ENCODE data around the gene TOLLIP. TPM values are rescaled to one million over a fixed set of nuclear protein-coding genes. Genes with fewer than 3 reads are reported as not detected.
"Not testable (repeated sequence)": the region's sequence is repeated elsewhere in the genome, so short reads cannot be mapped to it uniquely, and the experiment has no call there.

Gene TOLLIP
- polyA plus RNA-seq, 2 of the 4 experiments (the other 2 are of a cell fraction): 26.5 to 37.9 TPM

- WGBS (ENCODE audit: missing lambda C conversion rate): 67% methylated on average over 5 of the region's 11 CpGs
- H3K4me2 ChIP-seq; CTCF ChIA-PET; H3K4me3 ChIP-seq; POLR2A ChIA-PET; H3K27ac ChIP-seq; H3K9me3 ChIP-seq; DNase-seq (ENCODE audit: low read depth in 1 of 2, low spot score in 1 of 2); FAIRE-seq; H3K4me1 ChIP-seq; ATAC-seq: not testable (repeated sequence)
These were observed 66.7 kb downstream of the TOLLIP start for GRCh38 chr11:1242751-1243150.

- ATAC-seq (no peak), FAIRE-seq (no peak), DNase-seq (ENCODE audit: low read depth in 1 of 2, low spot score in 1 of 2) (no peak)
- WGBS (ENCODE audit: missing lambda C conversion rate): 81% methylated on average over 20 of the region's 20 CpGs
- ChIA-PET POLR2A (no interaction called here), CTCF (no interaction called here)
- no peaks in the 10 kb centered on the region; the same call in 2 of the 3 replicates for H3K9me3 ChIP-seq
- no peak overlapping the region for H3K4me3 ChIP-seq
- no peak overlapping the region for H3K27ac ChIP-seq
- H3K4me1 ChIP-seq: no peaks in the 10 kb centered on the region
- TF ChIP-seq CBX2 (IDR thresholded peaks at IDR 0.05; ENCODE audit: borderline replicate concordance, low read depth): no peak
- TF ChIP-seq EHF (CRISPR knock-in tag; IDR thresholded peaks at IDR 0.05): no peak
- no peak for TF ChIP-seq FOSB (CRISPR knock-in tag; IDR thresholded peaks at IDR 0.05)
- TF ChIP-seq NPAS2 (CRISPR knock-in tag; IDR thresholded peaks at IDR 0.05; ENCODE audit: borderline replicate concordance): no peak
- no peak overlapping the region for H3K4me2 ChIP-seq
These were observed 67.1 kb downstream of the TOLLIP start for GRCh38 chr11:1242289-1242688.

DNA sequence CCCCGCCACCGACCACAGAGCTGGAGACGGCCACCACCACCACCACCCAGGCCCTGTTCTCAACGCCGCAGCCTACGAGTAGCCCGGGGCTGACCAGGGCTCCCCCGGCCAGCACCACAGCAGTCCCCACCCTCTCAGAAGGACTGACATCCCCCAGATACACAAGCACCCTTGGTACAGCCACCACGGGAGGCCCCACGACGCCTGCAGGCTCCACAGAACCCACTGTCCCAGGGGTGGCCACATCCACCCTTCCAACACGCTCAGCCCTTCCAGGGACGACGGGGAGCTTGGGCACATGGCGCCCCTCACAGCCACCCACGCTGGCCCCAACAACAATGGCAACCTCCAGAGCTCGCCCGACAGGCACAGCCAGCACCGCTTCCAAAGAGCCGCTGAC is 67.7 kb downstream of the TOLLIP start:
- no peak for TF ChIP-seq HEYL (CRISPR knock-in tag; IDR thresholded peaks at IDR 0.05)
- no peak for TF ChIP-seq RARB (CRISPR knock-in tag; IDR thresholded peaks at IDR 0.05)
- no peak for TF ChIP-seq FOSL2 (IDR thresholded peaks at IDR 0.05)
- no peak for TF ChIP-seq FOSL2 (CRISPR knock-in tag; IDR thresholded peaks at IDR 0.05)
- no peak for TF ChIP-seq USF2 (IDR thresholded peaks at IDR 0.05)
- no peak for TF ChIP-seq CHD2 (IDR thresholded peaks at IDR 0.05; ENCODE audit: low read length, partially characterized antibody)
- TF ChIP-seq PHF8 (IDR thresholded peaks at IDR 0.05; ENCODE audit: borderline replicate concordance, low read depth): no peak
- no peak for TF ChIP-seq BCL3 (IDR thresholded peaks at IDR 0.05)
- no peak for TF ChIP-seq MAFK (IDR thresholded peaks at IDR 0.05; ENCODE audit: partially characterized antibody)
- TF ChIP-seq CBX2 (IDR thresholded peaks at IDR 0.05; ENCODE audit: borderline replicate concordance, low read depth): no peak
- TF ChIP-seq NFE2L2 (conservative IDR thresholded peaks at IDR 0.05; ENCODE audit: low read length): no peak
- TF ChIP-seq MAZ (IDR thresholded peaks at IDR 0.05; ENCODE audit: borderline replicate concordance, low read depth, low read length): no peak
- TF ChIP-seq RCOR1 (IDR thresholded peaks at IDR 0.05; ENCODE audit: low read depth, low read length): no peak
- no peak for TF ChIP-seq E2F6 (IDR thresholded peaks at IDR 0.05; ENCODE audit: borderline replicate concordance, low read depth)
- no peak for TF ChIP-seq TP53 (CRISPR knock-in tag; IDR thresholded peaks at IDR 0.05)
- no peak for TF ChIP-seq SREBF2 (IDR thresholded peaks at IDR 0.05)
- DNase-seq (ENCODE audit: low read depth in 1 of 2, low spot score in 1 of 2) (no peak), ATAC-seq (no peak), FAIRE-seq (no peak)
- Histone ChIP-seq H3K4me2 (no peak overlapping the region), H3K27ac (no peak overlapping the region), H3K9me3 (no peaks in the 10 kb centered on the region; the same call in 2 of the 3 replicates), H3K4me1 (no peaks in the 10 kb centered on the region), H3K4me3 (no peak overlapping the region)
- CTCF ChIA-PET: interaction anchor here (0.6 kb wide), 1 partner anchor 15 kb away, joined by 3 read pairs; no protein-coding TSS in a partner anchor
- POLR2A ChIA-PET: no interaction called here
- WGBS (ENCODE audit: missing lambda C conversion rate): 90% methylated on average over 17 of the region's 20 CpGs

- no peak for DNase-seq (ENCODE audit: low read depth in 1 of 2, low spot score in 1 of 2)
- H3K4me1 ChIP-seq: no peaks in the 10 kb centered on the region
- ATAC-seq: no peak
- no peak overlapping the region for H3K27ac ChIP-seq
- no peak overlapping the region for H3K4me2 ChIP-seq
- H3K4me3 ChIP-seq: no peak overlapping the region
- no peak for FAIRE-seq
- ChIA-PET POLR2A (no interaction called here), CTCF (interaction anchor here (0.8 to 1.3 kb wide), 3 partner anchors 10 to 127 kb away, joined by 3 to 4 read pairs (median 4); no protein-coding TSS in a partner anchor)
- no peaks in the 10 kb centered on the region for H3K9me3 ChIP-seq
- 96% methylated on average over 8 of the region's 25 CpGs for WGBS (ENCODE audit: missing lambda C conversion rate)
- TF ChIP-seq ESRRA (IDR thresholded peaks at IDR 0.05; ENCODE audit: borderline replicate concordance, low read length): no peak
- TF ChIP-seq HOXB5 (CRISPR knock-in tag; IDR thresholded peaks at IDR 0.05): no peak
- no peak for TF ChIP-seq HDAC2 (IDR thresholded peaks at IDR 0.05)
- TF ChIP-seq MAZ (IDR thresholded peaks at IDR 0.05; ENCODE audit: borderline replicate concordance, low read depth, low read length): no peak
- no peak for TF ChIP-seq RARB (CRISPR knock-in tag; IDR thresholded peaks at IDR 0.05)
- no peak for TF ChIP-seq KDM5A (IDR thresholded peaks at IDR 0.05)
- no peak for TF ChIP-seq CEBPB (IDR thresholded peaks at IDR 0.05)
- TF ChIP-seq SMC3 (IDR thresholded peaks at IDR 0.05): no peak
- no peak for TF ChIP-seq ZFP36 (IDR thresholded peaks at IDR 0.05; ENCODE audit: borderline replicate concordance, partially characterized antibody)
- TF ChIP-seq EHF (CRISPR knock-in tag; IDR thresholded peaks at IDR 0.05): no peak
- no peak for TF ChIP-seq KDM1A (IDR thresholded peaks at IDR 0.05; ENCODE audit: low read depth)
- TF ChIP-seq POLR2AphosphoS2 (conservative IDR thresholded peaks at IDR 0.05; ENCODE audit: low read length): no peak
- no peak for TF ChIP-seq JUNB (IDR thresholded peaks at IDR 0.05)
- TF ChIP-seq RNF2 (IDR thresholded peaks at IDR 0.05; ENCODE audit: borderline replicate concordance, low read depth): no peak
- TF ChIP-seq NR3C1 (IDR thresholded peaks at IDR 0.05): no peak
- no peak for TF ChIP-seq CBX8 (IDR thresholded peaks at IDR 0.05)
- TF ChIP-seq ZSCAN20 (CRISPR knock-in tag; IDR thresholded peaks at IDR 0.05): no peak
- no peak for TF ChIP-seq CHD4 (IDR thresholded peaks at IDR 0.05; ENCODE audit: borderline replicate concordance)
These were observed 68.7 kb downstream of the TOLLIP start for GRCh38 chr11:1240771-1241170.

Measured in A549 (cell line).